ENCODE data around the gene NATD1. TPM values are rescaled to one million over a fixed set of nuclear protein-coding genes. Genes with fewer than 3 reads are reported as not detected.

Gene NATD1
- total and polyA plus RNA-seq, 10 of the 15 experiments (the other 5 are each of a cell fraction or from before 2014, with no cell fraction given) = 0.02 to 0.33 (median 0.15) TPM

DNA sequence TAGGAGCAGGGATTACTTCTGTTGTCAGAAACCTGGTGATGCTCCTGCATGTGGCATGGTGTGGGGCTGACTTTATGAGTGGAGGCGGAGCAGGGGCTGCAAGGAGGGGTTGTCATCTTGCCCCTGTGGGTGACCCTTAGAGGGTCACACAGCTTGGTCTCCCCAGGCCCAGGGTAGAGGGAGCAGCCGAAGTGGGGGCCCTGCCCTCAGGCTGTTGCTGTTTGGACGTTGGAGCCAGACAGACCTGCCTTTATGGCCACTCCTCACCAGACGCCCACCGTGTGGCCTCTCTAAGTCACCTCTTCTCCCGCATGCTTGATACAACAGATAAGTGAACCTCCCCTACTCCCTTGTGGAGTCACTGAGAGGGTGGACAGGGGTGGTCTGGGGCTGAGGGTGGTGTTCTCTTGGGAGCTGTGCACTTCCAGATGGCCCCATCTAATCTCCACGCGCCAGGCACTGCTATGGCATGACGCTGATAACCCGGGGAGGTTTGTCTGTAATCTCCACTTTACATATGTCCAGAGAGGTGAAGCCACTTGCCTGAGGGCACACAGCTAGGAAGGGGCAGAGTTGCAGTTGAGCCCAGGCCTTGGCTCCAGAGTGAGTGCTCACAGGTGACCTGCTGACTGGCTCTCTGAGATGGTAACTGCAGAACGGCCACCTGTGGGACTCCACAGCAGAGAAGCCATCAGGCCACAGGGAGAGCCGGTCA lies 41.3 kb upstream of the NATD1 start (continued):
- TF ChIP-seq BHLHE40 (IDR thresholded peaks at IDR 0.05; ENCODE audit: borderline replicate concordance in 1 of 2, low read depth in 2 of 2, low read length in 1 of 2) = no peak
- no peak for TF ChIP-seq ZNF622 (IDR thresholded peaks at IDR 0.05)
- no peak for TF ChIP-seq TCF7 (IDR thresholded peaks at IDR 0.05; ENCODE audit: borderline replicate concordance)
- TF ChIP-seq POLR2A (IDR thresholded peaks at IDR 0.05; ENCODE audit: low read depth, low read length) = no peak

DNA sequence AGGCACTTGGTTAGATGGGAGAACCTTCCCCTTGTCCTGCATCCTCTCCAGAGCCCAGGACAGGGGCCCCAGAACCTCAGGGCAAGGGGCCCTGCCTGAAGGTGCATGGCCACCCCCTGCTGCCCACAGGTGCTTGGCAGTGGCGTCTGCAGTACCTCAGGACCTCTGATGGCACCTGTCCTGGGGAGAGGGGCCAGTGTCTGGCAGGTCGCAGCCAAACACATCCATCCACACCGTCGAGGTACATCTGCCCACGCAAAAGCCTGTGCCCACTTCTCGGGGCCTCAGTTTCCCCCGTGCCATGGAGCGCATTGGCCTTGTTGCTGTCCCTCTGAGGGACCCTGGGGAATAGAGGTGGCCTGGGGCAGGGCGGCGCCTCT lies 40.6 kb upstream of the NATD1 start:
- Histone ChIP-seq H3K27me3 (replicated peaks in 1 of 2; ENCODE audit: control insufficient read depth in 2 of 2, insufficient read depth in 2 of 2, low read length in 1 of 2) (no peaks in the 10 kb centered on the region), H3K4me1 (ENCODE audit: control insufficient read depth, insufficient read depth, low read length) (peaks cover 4% of the 10 kb centered on the region), H3K36me3 (ENCODE audit: control insufficient read depth in 2 of 2, insufficient read depth in 2 of 2, low read length in 1 of 2) (peaks cover 0 to 7% of the 10 kb centered on the region in 2 experiments; a peak in 2 of 4 replicates), H3K9me3 (replicated peaks; ENCODE audit: control insufficient read depth, insufficient read depth, low read length) (no peaks in the 10 kb centered on the region; the same call in 2 of the 3 replicates), H4K20me1 (ENCODE audit: control insufficient read depth, insufficient read depth) (peaks cover 4% of the 10 kb centered on the region; the same call in 1 of the 2 replicates), H3K4me2 (ENCODE audit: control insufficient read depth, insufficient read depth) (no peak overlapping the region), H3K27ac (ENCODE audit: control insufficient read depth, insufficient read depth) (no peak overlapping the region), H3K79me2 (ENCODE audit: control insufficient read depth, insufficient read depth, low read length) (peaks cover 13% of the 10 kb centered on the region), H2AFZ (ENCODE audit: control insufficient read depth, low read depth, low read length) (no peak overlapping the region), H3K9ac (ENCODE audit: control insufficient read depth, insufficient read depth, low read length) (no peak overlapping the region), H3K4me3 (no peak overlapping the region)
- ATAC-seq (no peak), FAIRE-seq (no peak), DNase-seq (ENCODE audit: low read depth, low spot score) (no peak)
- TF ChIP-seq RELA (IDR thresholded peaks at IDR 0.05; ENCODE audit: borderline replicate concordance, partially characterized antibody) (no peak), TCF7 (IDR thresholded peaks at IDR 0.05; ENCODE audit: borderline replicate concordance) (no peak), CBX3 (IDR thresholded peaks at IDR 0.05; ENCODE audit: borderline replicate concordance, low read depth) (no peak), IRF4 (IDR thresholded peaks at IDR 0.05; ENCODE audit: low read depth, low read length) (no peak), YY1 (IDR thresholded peaks at IDR 0.05; ENCODE audit: low read depth, low read length) (no peak), YBX1 (IDR thresholded peaks at IDR 0.05) (no peak), GATAD2B (conservative IDR thresholded peaks at IDR 0.05; ENCODE audit: low read depth) (no peak), CBX5 (IDR thresholded peaks at IDR 0.05; ENCODE audit: low read depth) (no peak), SPI1 (IDR thresholded peaks at IDR 0.05; ENCODE audit: borderline replicate concordance, insufficient read depth, low read depth, low read length) (no peak), ZZZ3 (IDR thresholded peaks at IDR 0.05; ENCODE audit: control insufficient read depth, insufficient read length, low read depth) (no peak)
- TF ChIP-seq, protein P1, sequence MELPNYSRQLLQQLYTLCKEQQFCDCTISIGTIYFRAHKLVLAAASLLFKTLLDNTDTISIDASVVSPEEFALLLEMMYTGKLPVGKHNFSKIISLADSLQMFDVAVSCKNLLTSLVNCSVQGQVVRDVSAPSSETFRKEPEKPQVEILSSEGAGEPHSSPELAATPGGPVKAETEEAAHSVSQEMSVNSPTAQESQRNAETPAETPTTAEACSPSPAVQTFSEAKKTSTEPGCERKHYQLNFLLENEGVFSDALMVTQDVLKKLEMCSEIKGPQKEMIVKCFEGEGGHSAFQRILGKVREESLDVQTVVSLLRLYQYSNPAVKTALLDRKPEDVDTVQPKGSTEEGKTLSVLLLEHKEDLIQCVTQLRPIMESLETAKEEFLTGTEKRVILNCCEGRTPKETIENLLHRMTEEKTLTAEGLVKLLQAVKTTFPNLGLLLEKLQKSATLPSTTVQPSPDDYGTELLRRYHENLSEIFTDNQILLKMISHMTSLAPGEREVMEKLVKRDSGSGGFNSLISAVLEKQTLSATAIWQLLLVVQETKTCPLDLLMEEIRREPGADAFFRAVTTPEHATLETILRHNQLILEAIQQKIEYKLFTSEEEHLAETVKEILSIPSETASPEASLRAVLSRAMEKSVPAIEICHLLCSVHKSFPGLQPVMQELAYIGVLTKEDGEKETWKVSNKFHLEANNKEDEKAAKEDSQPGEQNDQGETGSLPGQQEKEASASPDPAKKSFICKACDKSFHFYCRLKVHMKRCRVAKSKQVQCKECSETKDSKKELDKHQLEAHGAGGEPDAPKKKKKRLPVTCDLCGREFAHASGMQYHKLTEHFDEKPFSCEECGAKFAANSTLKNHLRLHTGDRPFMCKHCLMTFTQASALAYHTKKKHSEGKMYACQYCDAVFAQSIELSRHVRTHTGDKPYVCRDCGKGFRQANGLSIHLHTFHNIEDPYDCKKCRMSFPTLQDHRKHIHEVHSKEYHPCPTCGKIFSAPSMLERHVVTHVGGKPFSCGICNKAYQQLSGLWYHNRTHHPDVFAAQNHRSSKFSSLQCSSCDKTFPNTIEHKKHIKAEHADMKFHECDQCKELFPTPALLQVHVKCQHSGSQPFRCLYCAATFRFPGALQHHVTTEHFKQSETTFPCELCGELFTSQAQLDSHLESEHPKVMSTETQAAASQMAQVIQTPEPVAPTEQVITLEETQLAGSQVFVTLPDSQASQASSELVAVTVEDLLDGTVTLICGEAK (IDR thresholded peaks at IDR 0.05; ENCODE audit: borderline replicate concordance) = no peak
- WGBS (ENCODE audit: insufficient coverage, insufficient replicate concordance, low lambda C conversion rate, missing lambda C conversion rate) = 53% methylated on average over 10 of the region's 10 CpGs
- POLR2A ChIA-PET = no interaction called here
- CTCF ChIA-PET = no interaction called here
- SMC1A ChIA-PET (ENCODE audit: uncharacterized antibody, unreplicated experiment) = no interaction called here
- BruUV-seq (replicated peaks) = no TSS peak
- intact Hi-C loops (cut with micrococcal nuclease; ENCODE audit: unreplicated experiment) (no loop called here), in situ Hi-C loops (cut with MboI) (loop anchor here (10.0 kb wide), 2 partner anchors 881 to 1011 kb away; no protein-coding TSS in a partner anchor)
- RAD21 ChIA-PET (ENCODE audit: unreplicated experiment) = no interaction called here
